HG03442 (cell line): ENCODE data around the gene MRPS16.
"Not testable (repeated sequence)": the region's sequence is repeated elsewhere in the genome, so short reads cannot be mapped to it uniquely, and the experiment has no call there.

Source experiments
- ATAC-seq: cut with Tn5 transposase; IDR thresholded peaks from one replicate; pipeline ENCODE4 v1.9.1; 2021; ENCODE audit warnings: mild to moderate bottlenecking, moderate library complexity; ENCODE audit not compliant: unreplicated experiment

MRPS16 gene

DNA sequence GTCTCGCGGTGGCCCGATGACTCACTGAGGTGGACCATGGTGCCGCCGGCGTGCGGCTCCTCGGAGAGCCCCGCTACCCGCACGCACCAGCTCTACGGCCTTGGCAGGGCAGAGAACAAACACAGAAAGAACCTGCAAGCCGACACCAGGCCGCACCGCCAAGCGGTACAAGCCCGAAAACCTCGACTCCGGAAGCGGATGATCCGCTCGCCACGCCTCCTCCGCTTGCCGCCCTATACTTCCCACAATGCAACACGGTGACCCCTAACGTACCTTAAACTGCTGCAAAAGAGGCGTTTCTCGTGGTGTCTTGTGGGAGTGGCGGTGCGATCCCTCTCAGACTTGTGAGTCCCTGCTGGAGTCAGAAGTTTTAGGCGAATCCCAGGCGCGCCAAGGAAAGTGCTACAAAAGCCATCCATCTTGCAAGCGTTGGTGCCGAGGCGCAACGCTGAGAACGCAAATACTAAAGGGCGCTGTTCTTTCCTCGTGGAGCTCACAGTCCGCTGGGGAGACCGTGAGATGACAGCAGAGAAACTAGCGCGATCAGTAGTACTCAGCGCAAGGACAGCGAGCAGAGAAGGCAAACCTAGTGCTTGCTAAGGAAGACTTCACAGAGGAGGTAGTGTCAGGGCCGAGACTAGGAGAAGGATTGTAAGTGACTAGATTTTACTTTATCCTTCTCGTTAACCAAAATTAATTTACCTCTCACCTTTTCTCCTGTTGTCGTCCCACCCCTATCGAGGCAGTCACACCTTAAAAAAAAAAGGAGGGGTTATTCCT lies at the start of gene MRPS16:
MRPS16 (minus strand) TSS at position 200 of the 780 bp plus-strand sequence; CDS start at position 38, 162 bp downstream.
- ATAC-seq: peak; percentile 78

DNA sequence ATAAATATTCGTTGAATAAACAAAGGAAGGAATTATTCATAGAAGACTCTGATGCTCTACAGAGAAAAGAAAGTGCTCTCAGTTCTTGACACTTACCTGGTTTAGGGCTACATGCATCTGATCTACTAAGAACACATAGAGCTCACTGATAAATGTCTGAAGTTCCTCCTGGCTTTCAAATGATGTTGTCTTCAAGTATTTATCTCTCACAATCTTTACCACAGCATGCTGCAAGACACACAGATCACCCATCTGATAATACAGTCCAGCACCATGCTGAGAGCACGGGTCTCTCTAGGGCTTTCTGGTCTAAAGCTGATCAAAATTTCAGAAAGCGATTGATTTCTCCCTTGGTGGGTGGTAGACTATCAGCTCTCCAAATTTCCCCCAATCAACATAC lies 44.5 kb upstream of the MRPS16 start:
- ATAC-seq: no peak

DNA sequence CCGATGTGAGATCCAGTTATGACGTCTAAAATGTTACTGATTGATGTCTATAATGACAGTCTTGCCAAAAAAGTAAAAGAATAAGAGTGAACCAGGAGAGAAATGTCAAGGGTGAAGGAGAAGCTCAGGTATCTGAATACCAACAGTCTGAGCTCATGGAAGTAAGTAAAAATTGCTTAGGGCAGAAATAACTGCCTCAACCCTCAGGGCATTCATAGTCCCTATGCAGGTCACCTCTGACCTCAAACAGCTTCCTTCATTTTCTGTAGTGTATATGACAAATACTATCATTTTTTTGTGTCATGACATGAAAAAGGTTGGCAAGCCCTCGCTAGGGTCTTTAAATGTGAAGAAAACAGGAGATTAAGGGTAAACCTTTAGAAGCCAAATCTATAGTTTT lies 41.0 kb upstream of the MRPS16 start:
- no peak for ATAC-seq

DNA sequence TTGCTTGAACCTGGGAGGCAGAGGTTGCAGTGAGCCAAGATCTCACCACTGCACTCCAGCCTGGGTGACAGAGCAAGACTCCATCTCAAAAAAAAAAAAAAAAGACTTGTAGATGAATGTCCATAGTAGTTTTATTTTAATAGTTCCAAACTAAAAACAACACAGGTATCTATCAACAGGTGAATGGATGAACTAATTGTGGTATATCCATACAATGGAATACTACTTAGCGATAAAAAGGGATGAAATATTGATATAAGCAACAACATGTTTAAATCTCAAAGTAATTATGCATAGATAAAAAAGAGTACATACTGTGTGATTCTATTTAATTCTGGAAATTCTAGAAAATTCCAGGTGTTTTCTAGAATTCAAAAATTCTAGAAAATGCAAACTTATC lies 37.5 kb upstream of the MRPS16 start:
- ATAC-seq: no peak

DNA sequence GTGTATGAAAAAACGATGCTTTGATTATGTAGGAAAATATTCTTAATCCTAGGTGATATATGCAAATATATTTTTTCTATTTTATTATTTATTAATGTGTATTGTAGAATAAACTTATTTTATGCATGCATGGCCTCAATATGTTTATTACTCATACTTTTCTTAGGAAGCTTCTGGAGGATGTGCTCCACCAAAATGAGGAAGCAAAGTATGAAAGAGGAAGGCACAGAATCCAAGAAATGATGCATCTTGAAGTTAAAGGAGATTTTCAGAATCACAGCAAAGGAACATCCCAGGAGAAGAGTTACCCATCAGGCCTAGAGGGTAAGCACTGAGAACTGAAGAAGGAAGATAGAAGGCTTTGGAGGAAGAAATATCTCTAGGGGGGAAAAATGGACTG lies 35.0 kb upstream of the MRPS16 start:
- ATAC-seq: no peak

- no peak for ATAC-seq
Measured at GRCh38 chr10:73281097-73281496, 28.7 kb upstream of the MRPS16 start.

GRCh38 chr10:73264423-73264822 lies 12.0 kb upstream of the MRPS16 start:
- no peak for ATAC-seq

DNA sequence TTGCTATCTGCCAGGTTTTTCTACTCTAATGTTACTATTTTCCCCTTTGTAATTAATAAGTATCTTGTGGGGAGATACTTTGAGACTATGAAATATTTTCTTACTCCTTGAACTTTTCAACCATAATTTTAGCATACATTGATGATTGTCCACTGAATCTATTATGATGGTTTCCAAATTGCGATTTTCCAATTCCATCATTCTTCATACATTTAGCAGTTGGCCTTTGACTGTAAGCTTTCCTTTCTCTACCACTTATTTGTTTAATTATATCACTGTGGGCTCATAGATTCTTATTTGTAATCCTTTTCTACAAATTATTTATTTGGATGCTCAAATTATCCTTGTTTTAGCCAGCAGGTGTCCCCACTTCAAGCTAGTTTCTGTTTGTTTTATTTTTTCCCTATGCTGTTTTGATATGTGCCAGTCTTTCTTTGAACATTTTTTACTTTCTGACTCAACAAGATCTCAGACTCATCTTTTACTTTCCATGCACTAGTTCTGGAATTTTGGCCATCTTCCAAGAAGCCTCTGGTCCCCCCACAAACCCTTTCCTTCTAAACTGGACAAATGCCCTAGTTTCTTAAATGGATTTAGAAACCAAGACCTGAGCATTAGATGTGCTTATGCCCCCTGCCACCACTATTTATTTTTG lies 11.4 kb upstream of the MRPS16 start:
- no peak for ATAC-seq

DNA sequence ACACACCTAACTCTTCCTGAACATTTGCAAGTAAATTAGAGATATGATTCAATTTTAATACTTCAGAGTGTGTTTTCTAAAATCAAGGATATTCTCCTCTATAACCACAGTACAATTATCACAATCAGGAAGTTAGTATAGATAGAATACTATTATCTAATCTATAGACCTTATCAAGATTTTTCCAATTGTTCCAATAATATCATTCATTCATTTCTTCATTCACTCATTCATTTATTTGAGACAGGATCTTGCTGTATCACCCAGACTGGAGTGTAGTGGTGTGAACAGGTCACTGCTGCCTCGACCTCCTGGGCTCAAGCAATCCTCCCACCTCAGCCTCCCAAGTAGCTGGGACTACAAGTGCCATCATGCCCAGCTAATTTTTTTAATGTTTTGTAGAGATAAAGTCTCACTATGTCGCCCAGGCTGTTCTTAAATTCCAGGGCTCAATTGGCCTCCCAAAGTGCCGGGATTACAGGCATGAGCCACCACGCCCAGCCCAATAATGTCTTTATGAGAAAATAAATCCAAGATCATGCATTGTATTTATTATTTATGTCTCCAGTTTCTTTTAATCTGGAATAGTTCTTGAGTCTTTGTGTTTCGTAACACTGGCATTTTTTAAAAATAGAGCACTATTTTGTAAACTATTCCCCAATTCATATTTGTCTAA lies 10.6 kb upstream of the MRPS16 start:
- no peak for ATAC-seq

- no peak for ATAC-seq
Measured at GRCh38 chr10:73262105-73262730, 9.8 kb upstream of the MRPS16 start.

- no peak for ATAC-seq
Measured at GRCh38 chr10:73261362-73261995, 9.0 kb upstream of the MRPS16 start.

DNA sequence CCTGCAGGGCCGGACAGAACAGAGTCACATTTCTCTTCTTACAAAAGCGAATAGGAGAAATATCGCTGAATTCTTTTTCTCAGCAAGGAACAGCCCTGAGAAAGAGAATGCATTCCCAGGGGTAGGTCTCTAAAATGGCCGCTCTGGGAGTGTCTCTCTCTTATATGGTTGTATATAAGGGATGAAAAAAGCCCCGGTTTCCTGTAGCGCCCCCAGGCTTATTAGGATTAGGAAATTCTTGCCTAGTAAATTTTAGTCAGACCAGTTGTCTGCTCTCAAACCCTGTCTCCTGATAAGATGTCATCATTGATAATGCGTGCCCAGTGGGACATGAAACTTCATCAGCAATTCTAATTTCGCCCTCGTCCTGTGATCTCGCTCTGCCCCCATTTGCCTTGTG lies 6.2 kb upstream of the MRPS16 start:
- not testable (repeated sequence) for ATAC-seq

GRCh38 chr10:73253225-73253555 lies 746 bp upstream of the MRPS16 start:
- ATAC-seq: no peak

GRCh38 chr10:73251683-73252444 lies 580 bp downstream of the MRPS16 start:
- no peak for ATAC-seq

GRCh38 chr10:73248259-73248724 lies 4.2 kb downstream of the MRPS16 start:
- no peak for ATAC-seq

DNA sequence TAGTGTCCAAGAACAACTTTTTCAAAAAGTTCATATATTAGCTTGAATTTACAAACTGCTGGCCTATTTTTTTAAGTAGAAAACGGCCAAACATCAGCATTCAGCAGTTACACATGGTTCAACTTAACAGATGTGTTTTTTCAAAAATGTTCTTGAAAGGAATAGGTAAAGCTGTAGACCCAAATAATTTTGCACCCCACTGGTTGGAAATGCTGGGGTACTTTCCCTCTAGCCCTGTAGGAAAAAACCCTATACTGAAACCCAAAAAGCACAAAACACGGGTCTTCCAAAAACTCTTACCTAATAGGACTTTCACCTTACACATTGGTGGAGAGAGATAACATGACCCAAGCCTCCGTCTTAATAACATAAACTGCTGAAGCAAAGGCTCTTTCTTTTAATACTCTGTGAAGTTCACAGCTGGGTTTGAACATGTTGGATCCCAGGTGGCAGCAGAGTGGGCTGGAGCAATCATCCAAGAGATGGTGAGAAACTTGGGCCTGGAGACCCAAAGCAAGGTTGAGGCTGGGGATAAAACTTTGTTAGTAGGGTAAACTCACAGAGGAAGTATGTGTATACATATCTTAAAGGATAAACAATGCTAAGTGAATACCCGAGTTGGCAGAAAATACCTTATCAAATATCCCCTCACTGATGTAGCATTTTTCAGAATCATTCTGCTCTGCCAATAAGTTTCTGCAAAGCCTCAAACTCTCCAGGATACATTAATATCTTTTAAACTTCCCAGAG lies 4.8 kb downstream of the MRPS16 start:
- ATAC-seq: no peak

- peak; percentile 81 for ATAC-seq
Measured at GRCh38 chr10:73246646-73247508, 5.6 kb downstream of the MRPS16 start, which contains the start of gene DNAJC9. Gene DNAJC9, minus strand, starts transcription at chr10:73247255. Its CDS starts 66 bp downstream, at chr10:73247189.

DNA sequence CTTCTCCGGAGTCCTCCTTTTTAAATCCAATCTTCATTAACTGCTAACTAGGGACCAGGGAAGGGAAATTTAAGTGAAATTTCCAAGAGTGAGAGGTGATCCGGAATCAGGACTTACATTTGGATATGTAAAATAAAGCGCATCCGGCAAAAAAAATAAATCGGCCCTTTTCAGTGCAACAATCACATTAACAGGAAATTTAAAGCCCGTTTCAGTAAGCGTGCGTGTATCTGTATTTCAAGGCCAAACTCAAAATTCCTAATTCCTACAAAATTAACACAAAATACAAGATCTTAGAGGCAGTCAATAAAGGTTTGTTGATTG lies 6.2 kb downstream of the MRPS16 start:
- no peak for ATAC-seq
